Inflammatory macrophage treated with lipopolysaccharide for 1 hour (primary cell): ENCODE data around the gene WDPCP.
"Not testable (repeated sequence)": the region's sequence is repeated elsewhere in the genome, so short reads cannot be mapped to it uniquely, and the experiment has no call there.

Experiments
- DNase-seq, 2 donors: peaks; one replicate each; pipeline ENCODE4 v3.0.0-alpha.2; 2020 to 2022

The WDPCP gene

DNA sequence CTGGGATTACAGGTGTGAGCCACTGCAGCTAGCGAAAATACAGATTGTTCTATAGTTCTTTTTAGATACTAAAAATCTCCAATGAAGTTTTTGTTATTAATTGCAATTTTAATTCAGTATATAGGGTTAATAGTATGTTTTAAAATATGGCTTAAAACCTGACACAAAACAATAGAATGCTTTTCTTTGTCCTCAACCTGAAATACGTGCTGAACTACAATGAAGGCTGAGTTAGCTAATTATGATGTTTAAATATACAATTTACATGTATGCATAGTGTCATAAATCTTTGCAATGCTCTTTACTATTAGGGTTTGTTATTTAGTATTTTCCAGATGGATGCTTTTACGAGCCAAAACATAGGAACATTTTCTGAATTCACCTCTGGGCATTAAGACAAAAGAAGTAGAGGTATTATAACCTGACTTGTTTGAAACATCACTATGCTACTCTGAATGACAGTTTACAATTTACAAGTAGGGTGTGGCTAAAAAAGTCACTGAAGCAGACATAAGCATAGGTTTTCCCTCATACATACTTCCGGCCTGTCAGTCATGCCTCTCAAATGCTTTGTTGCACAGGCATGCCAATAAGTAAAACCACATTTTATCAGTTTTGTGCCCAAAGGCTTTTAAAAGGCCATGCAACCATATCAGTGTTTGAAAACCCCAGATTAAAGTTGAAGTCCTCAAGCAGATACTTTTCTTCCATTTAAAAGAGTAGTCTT is 369.3 kb downstream of the WDPCP start:
- DNase-seq = no peak

DNA sequence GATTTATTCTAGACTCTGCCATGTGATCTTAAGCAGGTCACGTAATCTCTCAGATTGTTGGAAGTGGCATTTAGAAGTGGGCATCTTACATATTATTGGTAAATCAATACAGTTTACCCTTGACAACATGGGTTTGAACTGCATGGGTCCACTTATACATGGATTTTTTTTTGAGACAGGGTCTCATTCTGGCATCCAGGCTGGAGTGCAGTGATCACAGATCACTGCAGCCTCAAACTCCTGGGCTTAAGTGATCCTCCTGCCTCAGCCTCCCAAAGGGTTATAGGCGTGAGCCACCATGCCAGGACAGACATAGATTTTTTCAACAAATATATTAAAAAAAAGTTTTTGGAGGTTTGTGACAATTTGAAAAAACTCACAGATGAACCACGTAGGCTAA is 393.0 kb downstream of the WDPCP start:
- DNase-seq = no peak

DNA sequence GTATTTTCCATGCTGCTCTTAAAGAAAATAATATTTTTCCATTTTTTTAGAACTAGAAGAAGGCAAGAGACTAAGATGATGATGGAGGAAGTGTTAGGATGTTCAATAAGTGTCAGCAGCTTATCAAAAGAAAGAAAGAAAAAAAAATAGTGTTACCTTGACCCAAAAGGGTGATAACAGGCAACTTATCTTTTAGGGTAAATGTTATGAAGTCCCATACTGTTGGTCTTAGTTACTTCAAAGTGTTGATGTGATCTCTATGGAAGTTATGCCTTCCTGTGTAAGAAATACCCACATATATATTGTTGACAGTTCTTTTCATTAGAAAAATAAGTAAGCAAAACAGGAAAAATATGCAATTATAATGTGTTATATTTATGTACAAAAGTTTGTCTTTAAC is 394.1 kb downstream of the WDPCP start:
- no peak for DNase-seq

DNA sequence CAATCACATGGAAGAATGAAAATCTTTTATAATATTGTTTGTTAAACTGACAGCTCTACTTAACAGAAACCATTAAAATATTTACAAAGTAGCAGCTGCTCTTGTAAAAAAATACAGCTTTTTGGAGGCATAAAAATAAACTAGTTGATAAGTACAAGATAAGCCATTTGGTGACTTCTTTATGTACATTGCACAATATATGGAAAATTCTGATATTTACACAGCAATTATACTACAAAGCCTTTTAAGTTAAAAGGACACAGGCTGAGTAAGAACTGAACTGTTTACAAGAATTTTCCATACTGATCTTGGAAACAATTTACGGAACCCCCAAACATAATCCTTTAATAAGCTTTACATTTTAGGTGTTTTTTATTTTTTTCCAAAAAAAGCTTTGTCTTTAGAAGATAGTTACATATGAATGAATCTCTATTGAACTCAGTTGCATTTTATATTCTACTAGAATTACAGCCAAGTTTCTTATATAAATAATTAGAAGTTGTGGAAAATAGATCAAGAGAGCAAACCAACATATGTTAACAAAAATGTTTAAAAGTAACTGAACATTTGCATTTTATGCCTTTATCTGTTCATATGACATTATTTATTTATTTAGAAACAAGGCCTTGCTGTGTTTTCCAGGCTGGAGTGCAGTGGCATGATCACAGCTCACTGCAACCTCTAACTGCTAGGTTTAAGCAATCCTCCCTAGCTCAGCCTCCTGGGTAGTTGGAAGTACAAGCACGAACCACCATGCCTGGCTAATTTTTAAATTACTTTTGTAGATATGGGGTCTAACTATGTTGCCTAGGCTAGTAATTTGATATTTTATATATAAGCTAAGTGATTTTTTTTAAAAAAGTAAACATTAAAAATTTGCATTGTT is 395.1 kb downstream of the WDPCP start:
- no peak for DNase-seq

DNA sequence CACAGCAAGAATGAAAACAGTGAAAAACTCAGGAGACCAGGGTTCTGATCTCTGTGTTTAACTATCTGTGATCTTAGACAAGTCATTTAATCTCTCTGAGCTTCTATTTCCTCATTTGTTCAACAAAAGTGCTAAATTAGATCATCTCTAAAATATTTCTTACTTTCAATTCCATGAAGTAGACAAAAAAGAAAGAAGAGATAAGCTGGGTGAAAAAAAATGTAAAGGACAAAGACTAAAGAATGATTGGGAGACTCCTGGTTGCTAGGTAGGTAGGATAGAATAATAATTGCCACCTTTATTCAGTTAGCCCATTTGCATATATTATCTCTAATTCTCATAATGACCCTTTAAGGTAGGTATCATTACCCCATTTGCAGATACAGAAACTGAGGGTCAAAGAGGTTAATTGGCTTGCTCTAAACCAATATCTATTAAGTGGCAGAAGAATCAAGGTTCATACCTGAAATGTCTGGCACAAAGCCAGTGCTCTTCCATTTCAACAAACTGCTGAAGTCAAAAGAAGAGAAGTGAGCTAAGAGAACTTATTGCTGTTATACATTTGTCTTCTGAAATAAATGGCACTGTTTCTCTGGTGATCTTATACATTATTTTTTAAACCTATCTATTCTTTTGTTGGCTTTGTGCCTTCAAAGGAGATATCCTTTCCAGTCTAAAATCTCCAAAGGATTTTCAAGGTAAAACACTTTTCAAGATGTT is 395.9 kb downstream of the WDPCP start:
- no peak for DNase-seq

DNA sequence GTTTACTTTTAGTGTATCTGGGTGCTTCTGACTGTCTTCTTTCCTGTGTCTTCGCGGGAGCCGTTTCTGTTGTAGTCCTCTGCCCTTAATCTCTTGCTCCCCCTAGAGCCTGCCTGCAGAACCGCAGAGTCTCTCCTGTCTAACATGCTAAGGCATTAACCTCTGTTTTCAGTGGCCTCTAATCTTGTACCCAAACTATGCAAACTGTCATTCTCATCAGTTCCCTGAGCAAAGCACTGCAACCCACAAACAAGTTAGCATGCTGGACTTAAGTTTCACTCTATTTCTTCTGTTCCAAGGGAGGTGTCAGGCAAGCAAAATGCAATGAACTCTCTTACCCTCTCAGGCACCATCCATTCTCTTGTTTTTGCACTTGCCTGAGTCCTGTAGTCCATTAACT is 399.3 kb downstream of the WDPCP start:
- DNase-seq = peak in 1 of 2 donors; percentile 8

DNA sequence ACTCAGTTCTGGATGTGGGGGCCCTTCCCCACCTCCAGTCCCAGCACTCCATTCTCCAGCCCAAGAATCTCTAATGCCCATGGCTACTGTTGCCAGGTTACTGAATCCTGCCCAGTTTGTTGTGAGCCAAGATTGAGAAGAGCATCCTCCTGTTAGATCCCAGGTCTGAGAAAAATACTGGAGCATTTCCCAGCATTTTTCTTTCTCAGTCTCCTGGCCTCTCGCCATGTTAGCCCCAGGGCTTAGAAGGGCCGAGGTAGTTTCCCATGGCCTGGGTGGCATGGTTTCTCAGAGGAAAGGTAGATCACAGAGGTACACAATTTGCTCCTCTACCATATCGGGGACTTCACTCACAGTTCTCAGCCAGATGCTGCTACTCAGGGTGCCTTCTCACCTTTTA is 401.9 kb downstream of the WDPCP start:
- no peak for DNase-seq

DNA sequence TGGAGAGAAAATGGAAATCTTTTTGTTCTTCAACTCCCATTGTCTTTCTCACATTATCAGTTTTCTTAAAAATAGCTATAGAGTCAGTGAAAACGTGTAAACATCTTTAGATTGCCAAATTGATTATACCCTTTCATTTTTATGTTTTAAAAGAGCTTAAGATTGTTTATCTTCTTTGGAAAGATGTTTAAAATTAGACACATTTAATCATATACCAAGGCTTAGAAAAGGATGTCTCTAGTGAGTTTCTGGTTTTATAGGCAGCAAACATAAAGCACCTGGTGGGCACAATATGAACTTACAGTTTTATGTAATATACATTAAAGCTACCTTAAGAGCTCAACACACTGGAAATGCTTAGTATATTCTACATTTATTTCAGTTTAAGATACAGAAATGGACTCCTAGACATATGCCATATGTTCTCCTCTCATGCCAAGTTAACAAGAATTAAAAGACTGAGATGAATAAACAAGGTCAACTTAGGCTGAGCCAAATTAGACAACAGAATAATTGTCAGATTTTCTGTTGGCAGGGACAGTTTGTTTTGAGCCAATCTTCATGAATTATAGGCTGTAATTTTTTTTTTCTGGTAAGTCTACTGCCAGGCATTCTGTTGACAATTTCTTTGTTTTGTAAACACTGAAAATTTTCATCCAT is 425.0 kb downstream of the WDPCP start:
- no peak for DNase-seq

DNA sequence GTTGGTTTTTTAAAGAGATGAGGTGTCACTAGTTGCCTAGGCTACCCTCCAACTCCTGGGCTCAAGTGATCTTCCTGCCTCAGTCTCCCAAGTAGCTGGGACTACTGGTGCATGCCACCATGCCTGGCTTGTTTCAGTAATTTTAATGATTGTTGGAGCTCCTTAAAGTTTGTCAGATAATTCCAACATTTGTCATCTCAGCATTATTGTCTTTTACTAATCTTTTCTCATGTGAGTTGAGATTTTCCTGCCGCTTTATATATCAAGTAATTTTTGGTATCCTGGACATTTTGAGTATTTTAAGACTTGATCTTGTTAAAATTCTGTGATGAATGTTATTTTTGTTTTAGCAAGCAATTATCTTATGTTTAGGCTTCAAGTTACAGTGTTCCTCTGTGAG is 429.0 kb downstream of the WDPCP start:
- no peak for DNase-seq

DNA sequence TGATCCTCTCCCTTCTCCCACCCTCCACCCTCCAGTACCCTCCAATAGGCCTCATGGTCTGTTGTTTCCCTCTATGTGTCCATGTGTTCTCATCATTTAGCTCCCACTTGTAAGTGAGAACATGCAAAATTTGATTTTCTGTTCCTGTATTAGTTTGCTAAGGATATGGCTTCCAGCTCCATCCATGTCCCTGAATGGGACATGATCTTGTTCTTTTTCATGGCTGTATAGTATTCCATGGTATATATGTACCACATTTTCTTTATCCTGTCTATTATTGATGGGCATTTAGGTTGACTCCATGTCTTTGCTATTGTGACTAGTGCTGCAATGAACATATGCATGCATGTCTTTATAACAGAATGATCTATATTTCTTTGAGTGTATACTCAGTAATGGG is 451.6 kb downstream of the WDPCP start:
- not testable (repeated sequence) for DNase-seq

DNA sequence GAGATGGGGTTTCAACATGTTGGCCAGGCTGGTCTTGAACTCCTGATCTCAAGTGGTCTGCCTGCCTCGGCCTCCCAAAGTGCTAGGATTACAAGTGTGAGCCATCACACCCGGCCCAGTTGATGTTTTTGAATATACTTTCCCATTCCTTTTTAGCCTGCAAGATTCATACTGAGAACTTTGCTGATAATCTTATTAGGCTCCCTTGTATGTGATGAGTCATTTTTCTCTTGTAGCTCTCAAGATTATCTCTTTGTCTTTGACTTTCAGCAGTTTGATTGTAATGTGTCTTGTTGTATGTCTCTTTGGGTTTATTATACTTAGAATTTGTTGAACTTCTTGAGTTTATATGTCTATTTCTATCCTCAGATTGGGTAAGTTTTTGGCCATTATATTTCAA is 456.3 kb downstream of the WDPCP start:
- DNase-seq = no peak

DNA sequence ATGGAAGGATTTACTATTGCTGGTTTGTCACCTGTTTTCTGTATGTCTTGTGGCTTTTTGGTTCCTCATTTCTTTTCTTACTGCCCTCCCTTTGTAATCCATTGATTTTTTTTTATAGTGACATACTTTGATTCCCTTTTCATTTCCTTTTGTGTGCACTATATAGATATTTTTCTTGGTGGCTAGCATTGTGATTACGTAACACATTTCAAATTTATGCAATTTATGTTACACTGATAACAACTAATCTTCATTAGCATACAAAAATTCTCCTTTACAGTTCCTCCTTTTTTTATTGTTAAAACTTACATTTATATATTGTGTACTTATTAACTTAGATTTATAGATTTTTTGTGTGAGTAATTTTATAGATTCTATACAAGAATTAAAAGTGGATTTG is 457.1 kb downstream of the WDPCP start:
- no peak for DNase-seq

DNA sequence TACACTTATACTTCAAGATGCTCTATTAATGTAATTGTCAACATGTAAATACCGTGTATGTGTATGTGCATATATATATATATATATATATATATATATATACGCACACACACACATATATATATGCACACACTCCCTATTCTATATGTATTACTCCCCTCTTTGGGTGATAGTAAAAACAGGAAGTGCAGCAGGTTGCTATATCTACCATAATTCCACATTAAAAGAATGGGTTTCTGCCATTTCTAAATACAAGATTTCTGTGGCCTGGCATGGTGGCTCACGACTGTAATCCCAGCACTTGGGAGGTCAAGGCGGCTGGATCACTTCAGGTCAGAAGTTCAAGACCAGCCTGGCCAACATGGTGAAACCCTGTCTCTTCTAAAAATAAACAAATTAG is 460.7 kb downstream of the WDPCP start:
- no peak for DNase-seq

DNA sequence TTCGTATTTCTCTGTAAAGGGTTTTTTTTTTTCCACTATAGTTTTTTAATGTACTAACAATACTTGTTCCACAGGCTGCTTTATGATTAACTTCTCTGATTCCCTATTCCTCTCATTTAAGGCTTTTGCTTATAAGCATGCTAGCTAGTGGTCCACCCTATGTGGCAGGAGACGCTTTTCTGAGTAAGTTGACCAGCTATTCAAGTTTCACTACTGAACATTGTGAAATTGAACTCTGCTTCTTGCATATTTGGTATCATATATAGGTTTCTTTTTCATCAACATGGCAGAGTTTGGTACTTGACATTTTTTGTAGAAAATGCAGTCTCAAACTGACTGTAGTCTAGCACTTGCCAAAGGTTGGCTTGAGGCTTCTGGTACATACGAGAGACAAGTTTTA is 463.4 kb downstream of the WDPCP start:
- DNase-seq = peak in 1 of 2 donors; percentile 5

DNA sequence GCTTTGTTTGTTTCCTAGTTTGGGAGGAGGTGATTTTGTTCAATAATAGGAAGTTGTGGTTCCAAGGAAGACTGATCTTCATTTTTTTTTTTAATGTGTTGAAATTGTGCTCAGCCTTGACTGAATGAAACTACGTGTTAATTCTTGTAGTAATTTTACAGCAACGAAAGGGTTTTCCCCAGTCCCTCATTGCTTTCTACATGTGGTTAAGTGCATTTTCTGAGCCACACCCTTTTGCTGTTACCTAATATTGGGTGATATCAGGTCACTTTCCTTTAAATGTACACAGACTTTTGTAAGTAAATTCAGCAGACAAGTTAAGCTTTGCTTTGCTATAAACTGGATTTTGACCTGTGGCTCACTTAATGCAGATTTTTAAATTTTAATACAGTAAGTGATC is 464.1 kb downstream of the WDPCP start:
- peak; percentile 82 to 86 for DNase-seq

DNA sequence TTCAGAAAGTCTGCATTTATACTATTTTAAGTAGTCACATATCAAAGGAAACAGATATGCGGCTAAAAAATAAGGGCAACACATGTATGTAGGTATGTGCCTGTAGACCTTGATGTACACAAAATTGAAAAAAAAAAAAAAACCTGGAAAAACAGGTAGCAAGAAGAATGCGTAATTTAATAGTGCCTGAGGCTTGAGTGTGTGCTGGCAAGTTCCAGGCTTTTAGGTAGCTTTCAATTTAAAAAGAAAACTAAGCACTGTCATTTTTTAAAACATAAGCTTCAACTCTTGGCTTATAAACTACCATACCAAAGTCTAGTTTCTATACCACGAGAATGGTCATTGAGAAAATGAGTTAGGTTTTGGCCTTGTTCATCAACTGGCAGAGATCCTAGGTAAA is 465.4 kb downstream of the WDPCP start:
- no peak for DNase-seq

DNA sequence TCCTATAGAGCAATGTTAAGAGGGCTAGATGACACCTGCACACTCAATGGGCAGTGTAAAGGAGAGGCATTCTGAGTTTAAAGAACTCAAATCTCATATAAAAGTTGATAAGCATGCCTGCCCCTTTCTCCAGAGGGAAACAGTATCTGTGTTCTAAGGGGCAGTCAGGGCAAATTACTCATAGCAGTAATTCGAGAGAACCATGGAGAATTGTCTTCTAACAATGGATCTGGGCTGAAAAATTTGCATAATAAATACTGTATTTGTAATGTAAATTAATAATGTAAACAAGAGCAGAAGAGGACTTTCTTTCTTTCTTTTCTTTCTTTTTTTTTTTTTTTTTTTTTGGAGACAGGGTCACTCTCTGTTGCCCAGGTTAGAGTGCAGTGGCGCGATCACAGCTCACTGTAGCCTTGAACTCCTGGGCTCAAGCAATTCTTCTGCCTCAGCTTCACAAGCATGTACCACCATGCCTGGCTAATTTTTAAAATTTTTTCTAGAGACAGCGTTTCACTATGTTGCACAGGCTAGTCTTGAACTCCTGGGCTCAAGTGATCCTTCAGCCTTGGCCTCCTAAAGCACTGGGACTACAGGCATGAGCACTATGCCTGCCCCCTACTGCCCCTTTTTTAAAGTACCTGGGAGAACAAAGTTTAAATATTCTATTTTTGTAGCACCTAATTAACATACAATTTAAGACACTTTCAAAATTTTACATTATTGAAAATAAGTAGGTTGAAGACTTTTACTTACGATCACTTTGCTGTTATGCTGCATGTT is 467.0 kb downstream of the WDPCP start:
- no peak for DNase-seq

DNA sequence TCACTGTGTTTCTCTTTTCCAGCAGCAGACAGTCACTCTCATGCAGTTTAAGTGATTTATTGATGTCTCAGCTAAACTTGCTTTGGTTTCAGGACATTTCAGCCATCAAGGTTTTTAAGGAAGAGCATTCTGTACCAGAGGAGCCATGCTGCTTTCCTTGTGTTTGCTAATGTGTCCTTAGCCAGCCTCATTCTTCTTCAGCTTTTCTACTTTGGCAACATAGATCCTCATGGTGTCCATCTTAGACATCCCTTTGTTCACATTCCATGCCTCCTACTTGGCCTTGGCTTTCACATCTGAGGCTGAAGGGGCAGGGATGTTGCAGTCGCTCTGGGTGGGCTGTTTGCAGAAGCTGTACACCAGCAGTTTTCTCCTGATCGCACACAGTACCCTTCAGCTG is 469.5 kb downstream of the WDPCP start:
- no peak for DNase-seq

DNA sequence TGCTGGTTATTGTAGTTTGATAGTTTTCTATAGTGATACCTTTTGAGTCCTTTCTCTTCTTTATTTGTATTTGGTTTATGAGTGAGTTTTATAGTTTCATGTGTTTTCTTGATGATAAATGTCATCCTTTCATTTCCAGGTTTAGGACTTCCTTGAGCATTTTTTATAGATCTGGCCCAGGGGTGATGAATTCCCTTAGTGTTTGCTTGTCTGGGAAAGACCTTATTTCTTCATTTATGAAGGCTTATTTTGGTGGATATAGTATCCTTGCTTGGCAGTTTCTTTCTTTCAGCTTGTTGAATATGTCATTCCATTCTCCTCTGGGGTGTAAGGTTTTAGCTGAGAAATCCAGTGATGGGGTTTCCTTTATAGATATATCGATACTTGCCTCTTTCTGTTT is 483.8 kb downstream of the WDPCP start:
- no peak for DNase-seq

DNA sequence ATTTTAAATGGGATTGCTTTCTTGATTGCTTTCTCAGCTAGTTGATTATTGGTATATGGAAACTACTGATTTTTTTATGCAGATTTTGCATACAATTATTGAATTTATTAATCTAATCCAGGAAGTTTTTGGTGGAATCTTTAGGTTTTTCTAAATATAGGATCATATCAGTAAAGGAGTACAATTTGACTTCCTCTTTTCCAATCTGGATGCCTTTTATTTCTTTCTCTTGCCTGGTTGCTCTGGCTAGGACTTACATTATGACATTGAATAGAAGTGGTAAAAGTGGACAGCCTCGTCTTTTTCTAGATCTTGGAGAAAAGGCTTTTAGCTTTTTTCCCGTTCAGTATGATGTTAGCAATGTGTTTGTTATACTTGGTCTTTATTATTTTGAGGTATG is 486.3 kb downstream of the WDPCP start:
- DNase-seq = no peak

DNA sequence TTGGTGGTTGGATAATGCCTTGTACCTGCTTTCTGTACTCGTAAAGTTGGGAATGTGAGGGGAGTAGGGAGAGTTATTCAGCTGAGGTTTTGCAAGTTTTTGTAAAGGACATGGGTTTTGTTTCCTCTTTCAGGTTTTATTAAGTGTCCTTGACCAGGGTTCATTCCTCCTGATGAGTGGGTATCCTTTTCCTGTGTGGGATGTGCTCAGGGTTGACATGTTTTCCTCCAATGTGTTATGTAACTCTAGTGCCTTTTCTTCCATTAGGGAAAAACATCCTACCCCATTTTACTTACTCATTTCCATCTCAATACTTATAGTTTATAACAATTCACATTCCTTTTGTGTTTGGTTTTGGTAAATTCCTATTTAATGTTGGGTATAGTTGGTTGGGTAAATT is 489.2 kb downstream of the WDPCP start:
- DNase-seq = no peak

DNA sequence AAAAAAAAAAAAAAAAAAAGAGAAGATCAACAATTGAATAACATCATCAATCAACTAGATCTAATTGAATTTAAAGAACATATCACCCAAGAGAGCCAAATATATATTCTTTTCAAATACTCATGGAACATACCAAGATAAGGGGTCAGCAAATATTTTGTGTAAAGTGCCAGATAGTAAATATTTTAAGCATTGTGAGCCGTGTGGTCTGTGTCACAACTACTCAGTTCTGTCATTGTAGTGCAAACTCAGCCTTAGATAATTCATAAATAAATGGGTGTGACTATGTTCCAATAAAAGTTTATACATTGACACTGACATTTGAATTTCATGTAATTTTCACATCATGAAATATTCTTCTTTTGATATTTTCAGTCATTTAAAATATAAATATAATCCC is 491.8 kb downstream of the WDPCP start:
- DNase-seq = no peak
